GM19463 (cell line): ENCODE measurements around the gene CRTAP.
A peak's percentile ranks its signal among the peaks of the same experiment; 100 is the strongest.
"Not testable (repeated sequence)": the region's sequence is repeated elsewhere in the genome, so short reads cannot be mapped to it uniquely, and the experiment has no call there.

Source experiments
- ATAC-seq: cut with Tn5 transposase; IDR thresholded peaks from one replicate; pipeline ENCODE4 v1.9.1; 2021; ENCODE audit warnings: mild to moderate bottlenecking, moderate library complexity; ENCODE audit not compliant: unreplicated experiment

CRTAP gene

DNA sequence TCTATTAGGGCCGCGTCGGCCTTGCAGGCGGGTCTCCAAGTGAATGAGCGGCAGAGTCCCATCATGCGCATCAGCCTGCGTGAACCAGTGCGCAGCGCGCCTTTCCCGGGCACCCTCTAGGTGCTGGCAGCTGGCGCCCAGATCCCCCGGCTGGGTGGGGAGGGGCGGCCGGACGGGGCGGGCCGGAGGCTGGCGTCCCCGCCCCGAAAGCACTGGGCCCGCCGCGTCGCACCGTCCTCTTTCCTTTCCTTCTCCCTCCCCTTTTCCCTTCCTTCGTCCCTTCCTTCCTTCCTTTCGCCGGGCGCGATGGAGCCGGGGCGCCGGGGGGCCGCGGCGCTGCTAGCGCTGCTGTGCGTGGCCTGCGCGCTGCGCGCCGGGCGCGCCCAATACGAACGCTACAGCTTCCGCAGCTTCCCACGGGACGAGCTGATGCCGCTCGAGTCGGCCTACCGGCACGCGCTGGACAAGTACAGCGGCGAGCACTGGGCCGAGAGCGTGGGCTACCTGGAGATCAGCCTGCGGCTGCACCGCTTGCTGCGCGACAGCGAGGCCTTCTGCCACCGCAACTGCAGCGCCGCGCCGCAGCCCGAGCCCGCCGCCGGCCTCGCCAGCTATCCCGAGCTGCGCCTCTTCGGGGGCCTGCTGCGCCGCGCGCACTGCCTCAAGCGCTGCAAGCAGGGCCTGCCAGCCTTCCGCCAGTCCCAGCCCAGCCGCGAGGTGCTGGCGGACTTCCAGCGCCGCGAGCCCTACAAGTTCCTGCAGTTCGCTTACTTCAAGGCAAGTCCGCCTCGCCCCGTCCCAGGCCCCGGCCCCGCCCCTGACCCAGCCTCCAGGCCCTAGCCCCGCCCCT is at the start of gene CRTAP:
Gene CRTAP (plus strand): TSS at position 243 of the 850 bp plus-strand sequence. CDS start 64 bp downstream, at position 307.
- peak; percentile 73 for ATAC-seq

DNA sequence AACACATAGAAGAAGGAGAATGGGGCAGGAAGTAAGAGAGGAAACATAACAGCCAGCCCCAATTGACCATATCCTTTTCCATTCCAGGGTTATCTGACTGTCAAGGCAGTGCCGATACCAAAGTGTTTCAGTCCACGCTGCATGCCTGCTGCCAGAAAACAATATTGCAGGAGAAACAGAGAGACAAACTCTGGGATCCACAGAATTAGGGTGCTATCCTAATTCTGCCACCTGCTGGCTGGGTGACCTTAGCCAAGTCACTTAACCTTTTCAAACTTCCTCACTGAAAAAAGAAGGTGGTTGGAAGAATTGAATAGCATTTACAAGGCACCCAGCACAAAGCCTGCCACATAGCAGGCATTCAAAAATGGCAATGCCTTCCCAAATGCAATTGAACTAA is 48.9 kb upstream of the CRTAP start:
- ATAC-seq: no peak

DNA sequence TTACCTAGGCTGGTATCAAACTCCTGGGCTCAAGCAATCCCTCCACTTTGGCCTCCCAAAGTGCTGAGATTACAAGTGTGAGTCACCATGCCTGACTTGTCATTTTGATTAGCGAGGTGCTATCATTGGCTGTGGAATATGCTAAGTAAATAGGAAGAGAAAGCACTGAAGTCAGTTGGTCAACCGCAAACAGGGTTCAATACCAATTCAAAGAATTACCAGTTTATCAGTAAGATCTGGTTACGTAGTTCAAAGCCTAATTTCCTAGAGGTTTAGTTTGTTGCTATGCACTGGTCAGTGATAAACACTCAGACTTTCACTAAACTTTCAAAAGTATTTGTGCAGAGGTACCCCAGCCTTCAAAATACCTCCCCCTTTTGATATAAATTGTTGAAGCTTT is 46.3 kb upstream of the CRTAP start:
- ATAC-seq: no peak

DNA sequence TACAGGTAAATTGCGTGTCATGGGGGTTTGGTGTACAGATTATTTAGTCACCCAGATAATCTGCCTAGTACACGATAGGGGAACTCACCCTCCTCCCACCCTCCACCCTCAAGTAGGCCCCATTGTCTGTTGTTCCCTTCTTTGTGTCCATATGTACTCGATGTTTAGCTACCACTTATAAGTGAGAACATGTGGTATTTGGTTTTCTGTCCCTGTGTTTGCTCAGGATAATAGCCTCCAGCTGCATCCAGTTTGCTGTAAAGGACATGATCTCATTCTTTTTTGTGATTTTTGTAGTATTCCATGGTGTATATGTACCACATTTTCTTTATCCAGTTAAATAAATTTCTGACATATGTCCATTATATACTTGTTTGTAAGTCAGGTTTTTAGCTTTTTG is 44.0 kb upstream of the CRTAP start:
- ATAC-seq: not testable (repeated sequence)

DNA sequence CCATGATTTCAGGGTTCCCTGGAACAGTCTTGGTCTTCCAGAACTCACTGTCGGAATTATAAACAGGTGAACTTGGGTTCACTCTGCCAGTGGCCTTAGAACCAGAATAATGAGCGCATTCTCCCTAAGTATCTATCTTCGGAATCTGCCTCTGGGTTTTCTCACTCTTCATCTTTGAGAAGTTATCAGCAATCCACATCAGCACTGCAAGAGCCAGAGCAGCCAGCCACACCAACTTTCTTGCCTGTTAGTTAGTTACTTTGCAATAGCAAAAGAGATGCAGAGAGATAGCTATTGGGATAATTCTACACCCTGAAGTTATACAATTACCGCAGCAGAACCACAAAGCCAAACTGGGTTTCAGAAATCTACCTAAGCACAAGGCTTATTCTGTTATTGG is 42.6 kb upstream of the CRTAP start:
- no peak for ATAC-seq

DNA sequence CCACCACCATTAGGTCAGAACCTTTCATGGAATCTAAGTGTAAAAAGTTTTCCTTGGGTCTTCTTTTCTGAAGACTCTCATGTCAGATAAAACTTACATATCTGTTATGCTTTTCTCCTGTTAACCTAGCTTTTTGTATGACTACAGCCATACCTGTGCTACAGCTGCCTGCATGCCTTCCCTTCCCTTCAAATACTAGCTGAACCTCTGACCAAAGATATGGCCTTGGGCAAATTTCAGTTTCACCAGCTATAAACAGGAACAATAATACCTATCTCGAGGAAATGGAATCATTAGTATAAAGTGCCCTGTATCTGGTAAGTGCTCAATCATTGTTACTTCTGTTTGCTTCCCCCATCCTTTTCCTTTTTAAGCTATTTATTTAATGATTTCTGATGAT is 41.9 kb upstream of the CRTAP start:
- ATAC-seq: no peak

DNA sequence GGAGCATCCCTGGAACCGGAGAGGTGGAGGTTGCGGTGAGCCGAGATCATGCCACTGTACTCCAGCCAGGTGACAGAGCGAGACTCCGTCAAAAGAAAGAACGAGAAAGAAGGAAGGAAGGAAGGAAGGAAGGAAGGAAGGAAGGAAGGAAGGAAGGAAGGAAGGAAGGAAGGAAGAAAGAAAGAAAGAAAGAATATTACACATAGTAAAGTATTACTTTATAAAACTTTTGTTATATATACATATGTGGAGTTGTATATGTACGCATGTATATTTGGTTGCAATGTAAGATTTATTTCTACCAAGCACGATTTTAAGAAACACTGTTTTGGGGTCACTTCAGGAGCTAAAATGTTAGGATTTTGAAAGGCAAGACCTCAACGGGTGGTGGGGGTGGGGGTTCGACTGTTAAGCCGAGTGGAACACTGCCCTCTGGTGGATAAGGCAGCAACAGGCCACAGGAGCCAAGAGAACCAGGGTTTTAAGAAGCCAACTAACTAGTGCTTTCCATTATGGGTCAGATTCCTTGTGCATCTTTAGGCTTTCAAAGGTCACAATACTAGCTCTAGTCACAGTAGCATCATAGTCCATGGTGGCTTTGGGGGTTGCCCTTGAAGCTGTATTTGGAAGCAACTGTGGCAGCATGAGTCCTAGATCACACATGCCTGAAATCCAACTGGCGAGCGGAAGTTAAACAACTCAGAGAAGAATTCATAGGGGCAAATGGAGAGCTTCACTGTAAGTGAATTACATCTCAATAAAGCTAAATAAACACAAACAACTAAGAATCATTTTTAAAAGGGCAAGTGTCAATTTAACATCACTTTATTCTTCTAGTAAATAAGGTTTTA is 39.4 kb upstream of the CRTAP start:
- ATAC-seq: peak; percentile 70

DNA sequence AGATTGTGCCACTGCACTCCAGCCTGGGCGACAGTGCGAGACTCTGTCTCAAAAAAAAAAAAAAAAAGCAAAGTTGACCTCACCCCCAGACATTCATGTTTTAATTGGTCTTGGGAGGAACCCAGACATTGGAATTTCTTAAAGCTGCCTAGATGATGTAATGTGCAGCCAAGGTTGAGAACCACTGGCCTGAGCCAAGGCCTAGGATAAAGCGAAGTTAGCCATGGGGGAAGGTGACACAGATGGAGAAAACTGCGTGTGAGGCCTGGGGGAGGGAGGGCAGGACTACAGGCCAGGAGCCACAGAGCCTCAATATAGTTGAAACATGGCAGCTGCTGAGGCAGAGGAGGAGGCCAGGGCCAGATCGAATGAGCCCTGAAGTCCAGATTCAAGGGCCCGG is 37.8 kb upstream of the CRTAP start:
- no peak for ATAC-seq

DNA sequence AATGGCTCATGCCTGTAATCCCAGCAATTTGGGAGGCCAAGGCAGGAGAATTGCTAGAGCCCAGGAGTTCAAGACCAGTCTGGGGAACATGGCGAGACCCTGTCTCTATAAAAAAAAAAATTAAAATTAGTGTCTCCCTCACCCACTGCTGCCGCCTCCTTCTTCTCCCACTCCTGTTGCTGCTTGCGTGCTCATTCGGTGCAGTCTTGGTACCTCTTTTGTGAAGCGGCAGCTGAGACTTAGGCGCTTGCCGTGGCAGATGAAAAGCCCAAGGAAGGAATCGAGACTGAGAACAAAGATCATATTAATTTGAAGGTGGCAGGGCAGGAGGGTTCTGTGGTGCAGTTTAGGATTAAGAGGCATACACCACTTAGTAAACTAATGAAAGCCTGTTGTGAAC is 36.9 kb upstream of the CRTAP start:
- no peak for ATAC-seq

DNA sequence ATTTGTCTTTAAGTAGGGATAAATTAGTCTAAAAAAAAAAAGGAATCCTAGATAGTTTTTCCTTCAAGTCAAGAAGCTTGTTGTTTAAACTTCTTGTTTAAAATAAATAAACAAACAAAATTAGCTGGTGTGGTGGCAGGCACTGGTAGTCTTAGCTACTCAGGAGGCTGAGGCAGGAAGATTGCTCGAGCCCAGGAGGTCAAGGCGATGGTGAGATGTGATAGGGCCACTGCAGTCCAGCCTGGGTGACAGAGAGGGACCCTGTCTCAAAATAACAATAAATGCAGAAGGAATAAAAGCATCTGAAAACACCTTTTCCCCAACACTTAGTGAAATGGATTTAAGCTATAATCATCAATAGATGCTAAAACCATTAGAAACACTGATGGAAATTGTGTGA is 35.8 kb upstream of the CRTAP start:
- ATAC-seq: no peak

DNA sequence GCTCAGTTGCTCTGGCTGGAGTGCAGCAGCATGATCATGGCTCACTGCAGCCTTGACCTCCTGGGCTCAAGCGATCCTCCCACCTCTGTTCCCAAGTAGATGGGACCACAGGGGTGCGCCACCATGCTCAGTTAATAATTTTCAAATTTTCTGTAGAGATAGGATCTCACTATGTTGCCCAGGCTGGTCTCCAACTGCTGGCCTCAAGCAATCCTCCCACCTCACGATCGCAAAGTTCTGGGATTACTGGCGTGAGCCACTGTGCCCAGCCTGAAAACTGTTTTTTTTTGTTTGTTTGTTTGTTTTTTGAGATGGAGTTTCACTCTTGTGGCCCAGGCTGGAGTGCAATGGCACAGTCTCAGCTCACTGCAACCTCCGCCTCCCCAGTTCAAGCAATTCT is 34.0 kb upstream of the CRTAP start:
- not testable (repeated sequence) for ATAC-seq

DNA sequence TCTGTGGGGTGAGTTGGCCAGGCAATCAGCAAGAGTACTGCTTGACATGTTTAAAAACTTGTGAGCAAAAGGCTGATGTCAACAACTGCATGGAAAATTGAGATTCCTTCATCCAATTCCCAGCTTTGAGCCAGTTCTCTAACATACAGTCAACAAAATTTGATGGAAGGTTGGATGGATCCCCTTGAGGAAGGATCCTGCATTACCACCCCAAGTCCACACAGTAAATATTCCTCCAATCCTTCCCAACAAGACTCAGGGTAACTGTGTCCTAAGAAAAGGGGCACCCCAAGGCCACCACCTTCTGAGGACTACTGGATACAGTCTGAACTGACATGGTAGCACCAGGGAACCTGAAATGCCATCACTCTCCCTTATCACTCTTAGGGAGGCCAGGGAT is 32.0 kb upstream of the CRTAP start:
- no peak for ATAC-seq

DNA sequence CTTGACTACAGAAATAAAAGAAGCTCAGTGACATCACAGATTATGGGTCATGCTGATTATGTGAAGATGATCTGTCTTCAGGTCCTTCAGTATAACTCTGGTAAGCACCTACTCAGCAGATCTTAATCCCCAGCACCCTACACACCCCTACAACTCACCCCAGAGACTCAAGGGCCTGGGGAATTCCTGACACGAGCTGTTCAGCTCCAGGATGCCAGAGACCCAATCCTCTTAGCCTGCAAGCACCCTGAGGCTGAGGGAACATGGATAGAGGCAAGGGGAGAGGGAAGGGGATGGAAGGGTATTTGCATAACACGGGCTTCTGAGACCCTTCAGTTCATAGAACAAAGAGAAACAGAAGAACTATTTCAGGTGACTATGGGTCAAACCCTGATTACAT is 29.9 kb upstream of the CRTAP start:
- ATAC-seq: no peak

DNA sequence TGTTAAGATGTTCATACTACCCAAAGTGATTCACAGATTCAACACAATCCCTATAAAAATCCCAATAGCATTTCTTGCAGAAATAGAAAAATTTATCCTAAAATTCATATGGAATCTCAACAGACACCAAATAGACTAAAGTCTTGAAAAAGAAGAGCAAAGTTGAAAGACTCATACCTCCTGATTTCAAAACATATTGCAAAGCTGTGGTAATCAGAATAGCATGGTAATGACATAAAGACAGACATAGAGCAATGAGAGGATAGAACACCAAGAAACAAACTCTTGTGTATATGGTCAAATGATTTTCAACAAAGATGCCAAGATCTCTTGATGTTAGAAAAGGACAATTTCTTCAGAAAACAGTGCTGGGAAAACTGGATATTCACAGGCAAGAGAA is 25.1 kb upstream of the CRTAP start:
- ATAC-seq: no peak

DNA sequence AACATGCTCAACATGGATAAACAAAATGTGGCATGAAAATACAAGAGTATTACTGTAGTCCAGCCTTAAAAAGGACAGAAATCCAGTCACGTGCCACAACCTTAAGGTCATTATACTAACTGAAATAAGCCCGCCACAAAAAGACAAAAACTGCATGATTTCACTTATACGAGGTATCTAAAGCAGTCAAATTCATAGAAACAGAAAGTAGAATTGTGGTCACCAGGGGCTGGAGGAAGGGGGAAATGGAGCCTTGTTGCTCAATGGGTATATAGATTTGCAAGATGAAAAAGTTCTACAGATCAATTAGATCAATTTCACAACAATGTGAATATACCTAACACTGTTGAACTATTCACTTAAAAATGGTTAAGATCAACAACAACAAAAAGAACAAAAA is 24.3 kb upstream of the CRTAP start:
- ATAC-seq: peak; percentile 87

DNA sequence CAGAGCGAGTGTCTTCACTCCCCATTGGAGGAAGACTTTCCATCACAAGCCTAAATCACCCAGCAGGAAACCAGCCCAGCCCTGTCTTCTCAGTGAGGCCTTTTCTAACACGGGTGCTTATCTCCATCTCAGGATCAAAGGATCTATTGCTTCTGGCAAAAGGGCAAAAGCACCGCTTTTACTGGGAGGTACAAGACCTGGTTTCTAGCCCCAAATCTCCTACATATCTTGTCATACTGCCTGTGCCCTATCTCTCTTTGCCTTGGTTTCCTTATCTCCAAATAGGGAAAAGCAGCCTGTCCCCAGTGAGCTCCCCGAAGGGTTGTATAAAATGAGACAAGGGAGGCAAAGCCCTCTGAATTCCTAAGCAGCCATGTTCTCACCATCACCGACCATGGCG is 22.1 kb upstream of the CRTAP start:
- ATAC-seq: no peak

DNA sequence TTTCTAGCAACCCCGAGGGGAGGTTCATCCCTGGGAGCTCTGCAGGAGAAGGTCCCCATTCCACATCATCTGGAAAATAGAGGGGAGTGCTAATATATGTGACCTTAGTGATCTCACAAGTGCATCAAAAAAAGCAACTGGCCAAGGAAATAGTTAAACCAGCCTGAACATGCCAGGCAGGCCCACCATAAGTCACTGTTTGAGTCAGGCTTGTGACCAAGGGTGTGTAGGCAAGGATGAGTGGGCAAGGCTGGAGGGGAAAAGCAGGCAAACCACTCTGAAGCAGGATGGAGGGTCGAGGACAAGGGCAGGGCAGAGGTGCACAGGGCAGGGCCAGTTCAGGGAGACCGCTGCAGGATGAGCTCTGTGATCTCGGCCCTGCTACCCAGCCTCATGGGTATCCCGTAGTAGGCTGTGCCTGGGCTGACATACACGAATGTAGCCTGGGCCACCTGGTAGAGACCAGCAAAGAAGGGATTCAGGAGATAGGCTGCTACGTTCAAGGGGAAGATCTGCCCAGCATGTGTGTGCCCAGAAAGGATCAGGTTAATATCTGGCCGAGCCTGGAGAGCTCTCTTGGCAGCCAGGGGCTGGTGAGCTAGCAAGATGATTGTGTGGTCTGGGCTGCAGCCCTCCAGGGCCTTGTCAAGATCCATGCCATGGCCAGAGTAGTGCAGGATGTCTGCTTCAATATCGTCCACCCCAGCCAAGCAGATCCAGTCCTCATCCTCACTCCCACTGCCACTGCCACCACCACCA is 21.1 kb upstream of the CRTAP start:
- ATAC-seq: no peak

DNA sequence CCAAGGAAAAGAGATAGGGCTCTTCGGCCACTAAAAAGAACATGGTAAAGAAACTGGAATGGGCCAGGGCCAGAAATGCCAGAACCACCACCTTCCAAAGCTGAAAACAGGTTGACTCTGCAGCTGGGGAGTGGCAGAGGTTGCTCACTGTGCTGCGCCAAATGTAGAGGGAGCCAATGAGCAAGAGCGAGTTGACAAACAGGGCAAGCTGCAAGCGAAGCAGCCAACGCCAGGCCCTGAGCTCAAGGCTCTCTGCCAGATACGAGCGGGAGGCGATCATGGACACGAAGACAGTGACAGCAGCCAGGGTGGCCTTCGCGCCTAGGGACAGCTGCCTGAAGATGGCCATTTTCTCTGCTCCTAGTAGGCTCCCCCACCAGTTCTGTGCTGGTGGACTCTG is 20.0 kb upstream of the CRTAP start:
- no peak for ATAC-seq

DNA sequence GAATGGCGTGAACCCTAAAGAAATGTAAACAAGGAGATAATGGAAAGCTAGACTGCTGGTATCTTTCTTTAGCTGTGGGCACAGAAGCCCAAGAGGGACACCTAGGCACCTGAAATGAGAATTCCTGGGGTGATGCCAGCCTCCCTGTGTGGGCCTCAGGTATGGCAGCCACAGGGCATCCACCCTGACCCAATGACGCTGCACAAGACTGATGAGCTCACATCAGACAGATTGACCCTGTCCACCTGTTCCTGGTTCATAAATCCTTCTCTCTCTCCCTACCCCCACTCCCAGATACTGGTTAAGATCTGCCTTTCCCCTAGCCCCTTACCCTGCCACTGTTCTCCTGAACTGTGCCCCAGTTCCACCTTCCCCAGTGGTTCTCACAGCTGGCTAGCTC is 18.4 kb upstream of the CRTAP start:
- no peak for ATAC-seq

DNA sequence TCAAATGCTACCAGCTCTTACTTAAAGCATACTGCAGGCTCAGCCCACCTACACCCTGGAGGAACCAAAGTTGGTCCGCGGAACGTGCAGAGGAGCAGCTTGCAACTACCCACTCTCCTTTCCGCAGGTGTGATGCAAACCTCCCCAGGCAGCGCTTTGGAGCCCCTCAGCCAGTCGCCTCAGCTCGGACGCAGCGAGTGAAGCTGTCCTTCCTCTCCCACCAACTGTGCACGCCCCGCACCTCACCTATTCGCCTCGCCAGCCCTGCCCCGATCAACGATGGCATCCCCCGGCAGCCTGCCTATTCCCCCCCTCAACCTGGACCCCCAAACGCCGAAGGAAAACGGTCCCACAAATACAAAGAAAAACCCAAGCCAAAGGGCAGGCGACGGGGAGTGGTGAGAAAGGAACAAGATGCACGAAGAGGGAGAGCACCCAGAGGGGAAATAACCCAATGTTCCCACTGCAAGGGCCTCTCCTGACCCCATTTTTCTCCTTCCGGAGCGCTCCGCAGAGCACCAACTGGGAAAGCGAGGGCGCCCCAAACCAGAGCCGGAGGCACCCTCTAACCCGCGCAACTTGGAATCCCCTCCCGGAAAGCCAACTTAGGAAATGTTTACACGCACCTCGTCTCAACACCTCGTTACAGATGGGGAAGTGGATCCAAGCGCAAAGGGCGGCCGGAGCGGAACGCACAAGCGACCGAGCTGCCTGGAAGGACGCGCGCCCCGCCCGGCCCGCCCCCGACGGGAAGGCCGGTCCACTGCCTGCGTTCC is 17.5 kb upstream of the CRTAP start:
- peak; percentile 38 for ATAC-seq
